Measurements from ENCODE around the gene CDK14.
A peak's percentile ranks its signal among the peaks of the same experiment; 100 is the strongest.

CDK14 gene

GRCh38 chr7:90595801-90596670 lies at the start of gene CDK14:
TSS of gene CDK14 (plus strand) at chr7:90596321. CDS start at chr7:90596628, 307 bp downstream.
- peak; percentile 27 for DNase-seq

GRCh38 chr7:90551036-90551435 lies 45.1 kb upstream of the CDK14 start:
- no peak for DNase-seq

GRCh38 chr7:90552521-90552920 lies 43.6 kb upstream of the CDK14 start:
- DNase-seq = no peak

GRCh38 chr7:90560730-90561129 lies 35.4 kb upstream of the CDK14 start:
- no peak for DNase-seq

GRCh38 chr7:90563286-90563685 lies 32.8 kb upstream of the CDK14 start:
- DNase-seq = no peak

- no peak for DNase-seq
Observed at GRCh38 chr7:90564455-90564854, 31.7 kb upstream of the CDK14 start.

- no peak for DNase-seq
Observed at GRCh38 chr7:90568213-90568612, 27.9 kb upstream of the CDK14 start.

GRCh38 chr7:90569368-90569767 lies 26.8 kb upstream of the CDK14 start:
- DNase-seq = no peak

- no peak for DNase-seq
Observed at GRCh38 chr7:90570373-90570959, 25.7 kb upstream of the CDK14 start.

GRCh38 chr7:90574146-90574819 lies 21.8 kb upstream of the CDK14 start:
- DNase-seq = no peak

- DNase-seq = no peak
Observed at GRCh38 chr7:90574820-90575187, 21.3 kb upstream of the CDK14 start.

- no peak for DNase-seq
Observed at GRCh38 chr7:90579181-90579688, 16.9 kb upstream of the CDK14 start.

GRCh38 chr7:90580051-90580450 lies 16.1 kb upstream of the CDK14 start:
- DNase-seq = no peak

GRCh38 chr7:90582164-90582563 lies 14.0 kb upstream of the CDK14 start:
- no peak for DNase-seq

GRCh38 chr7:90584378-90584777 lies 11.7 kb upstream of the CDK14 start:
- DNase-seq = no peak

GRCh38 chr7:90586091-90586490 lies 10.0 kb upstream of the CDK14 start:
- DNase-seq = no peak

- no peak for DNase-seq
Observed at GRCh38 chr7:90587766-90588165, 8.4 kb upstream of the CDK14 start.

GRCh38 chr7:90592033-90592432 lies 4.1 kb upstream of the CDK14 start:
- DNase-seq = no peak

- DNase-seq = no peak
Observed at GRCh38 chr7:90593205-90593604, 2.9 kb upstream of the CDK14 start.

- no peak for DNase-seq
Observed at GRCh38 chr7:90594751-90595317, 1.3 kb upstream of the CDK14 start.

- DNase-seq = no peak
Observed at GRCh38 chr7:90595342-90595800, 750 bp upstream of the CDK14 start.

GRCh38 chr7:90596671-90597562 lies 796 bp downstream of the CDK14 start:
- no peak for DNase-seq

All from CD4-positive, alpha-beta T cell treated with Interleukin-17A for 1 hour (primary cell).